HG03280 (cell line): Measurements from ENCODE around the gene RPUSD3.
A peak's percentile ranks its signal among the peaks of the same experiment; 100 is the strongest.

Experiments used
- ATAC-seq: cut with Tn5 transposase; IDR thresholded peaks from one replicate; pipeline ENCODE4 v1.9.1; 2021; ENCODE audit warnings: mild to moderate bottlenecking, moderate library complexity; ENCODE audit not compliant: unreplicated experiment

RPUSD3 gene

GRCh38 chr3:9806688-9807589 is 36.9 kb downstream of the RPUSD3 start:
- ATAC-seq = no peak

- no peak for ATAC-seq
These were observed 37.7 kb downstream of the RPUSD3 start for GRCh38 chr3:9806137-9806536.

- no peak for ATAC-seq
These were observed 38.8 kb downstream of the RPUSD3 start for GRCh38 chr3:9804996-9805395.

GRCh38 chr3:9803494-9803893 is 40.3 kb downstream of the RPUSD3 start:
- no peak for ATAC-seq

GRCh38 chr3:9800529-9800928 is 43.3 kb downstream of the RPUSD3 start:
- no peak for ATAC-seq

GRCh38 chr3:9797196-9797945 is 46.4 kb downstream of the RPUSD3 start:
- no peak for ATAC-seq

- no peak for ATAC-seq
These were observed 48.6 kb downstream of the RPUSD3 start for GRCh38 chr3:9795207-9795606.

- no peak for ATAC-seq
These were observed 49.4 kb downstream of the RPUSD3 start for GRCh38 chr3:9794400-9794799.

- ATAC-seq = no peak
These were observed 50.5 kb downstream of the RPUSD3 start for GRCh38 chr3:9793161-9793781.

- ATAC-seq = peak; percentile 84
These were observed 51.2 kb downstream of the RPUSD3 start, which contains the start of the genes ARPC4 and TADA3 for GRCh38 chr3:9792405-9793160. ARPC4 (plus strand) TSS chr3:9793082; CDS start chr3:9793122, 40 bp downstream. TADA3 (minus strand) TSS chr3:9792473; CDS start chr3:9791466, 1,007 bp downstream.

GRCh38 chr3:9791790-9792404 is 51.9 kb downstream of the RPUSD3 start:
- no peak for ATAC-seq

GRCh38 chr3:9791127-9791526 is 52.7 kb downstream of the RPUSD3 start:
- no peak for ATAC-seq
